ENCODE measurements around the gene WHRN. TPM values are rescaled to one million over a fixed set of nuclear protein-coding genes. Genes with fewer than 3 reads are reported as not detected.

WHRN gene
- total RNA-seq, 2 donors from 2014 or later = 2.5 to 2.6 TPM

DNA sequence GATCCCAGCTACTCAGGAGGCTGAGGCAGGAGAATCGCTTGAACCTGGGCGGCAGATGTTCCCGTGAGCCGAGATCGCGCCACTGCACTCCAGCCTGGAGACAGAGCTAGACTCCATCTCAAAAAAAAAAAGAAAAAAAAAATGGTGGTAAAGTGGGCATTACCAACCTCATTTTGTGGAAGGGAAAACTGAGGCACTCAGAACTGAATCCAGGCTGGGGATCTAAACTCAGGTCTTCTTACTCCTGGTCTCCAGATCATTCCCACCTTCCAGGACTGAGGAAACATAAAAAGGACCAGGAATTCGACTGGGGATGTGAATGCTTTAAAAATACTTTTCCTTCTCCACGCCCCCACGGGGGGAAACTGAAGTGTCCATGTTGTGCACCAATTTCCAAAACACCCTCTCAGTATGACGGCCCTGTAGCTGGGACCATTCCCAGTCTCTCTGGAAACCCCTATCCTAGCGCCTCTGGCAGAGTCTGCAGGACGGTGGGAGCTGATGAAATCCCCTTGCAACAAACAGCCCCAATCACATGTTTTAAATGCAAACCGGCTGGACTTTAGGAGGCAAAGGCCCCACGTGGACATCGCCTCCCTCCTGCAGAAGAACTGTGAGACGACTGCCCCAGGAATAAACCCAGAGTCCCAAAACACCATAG lies 108.6 kb downstream of the WHRN start:
- DNase-seq (ENCODE audit: low spot score) = no peak
- intact Hi-C loops (cut with DNase I) = no loop called here

DNA sequence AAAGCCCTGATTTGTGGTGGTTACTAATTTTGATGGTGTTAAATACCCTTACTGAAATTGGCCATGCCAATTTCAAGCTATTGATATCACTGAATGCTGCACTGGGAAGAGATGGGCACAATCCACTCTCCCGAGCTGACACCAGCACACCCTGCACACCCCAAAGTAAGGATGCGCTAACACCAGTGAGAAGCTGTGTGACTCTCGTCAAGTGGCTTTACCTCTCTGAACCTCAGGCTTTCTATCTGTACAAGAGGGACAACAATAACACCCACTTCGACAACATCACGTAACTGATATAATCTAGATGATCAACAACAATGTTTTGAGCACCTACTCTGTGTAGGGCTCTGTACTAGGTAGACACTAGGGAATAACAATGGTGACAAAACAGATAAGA lies 109.5 kb downstream of the WHRN start:
- intact Hi-C loops (cut with DNase I) = no loop called here
- no peak for DNase-seq (ENCODE audit: low spot score)

DNA sequence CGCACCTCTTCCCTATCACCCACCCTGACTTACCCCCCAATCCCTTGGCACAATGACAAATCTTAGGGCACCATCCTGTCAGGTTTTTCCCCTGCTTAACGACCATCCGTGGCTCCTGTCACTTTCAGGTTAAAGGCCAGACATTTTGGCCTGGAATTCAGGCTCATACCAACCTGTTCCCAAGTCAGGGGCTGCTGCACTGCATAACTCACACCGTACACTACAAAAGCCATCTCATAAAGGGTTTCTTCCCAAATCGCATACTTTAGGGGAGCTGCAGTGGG lies 110.0 kb downstream of the WHRN start:
- no peak for DNase-seq (ENCODE audit: low spot score)

DNA sequence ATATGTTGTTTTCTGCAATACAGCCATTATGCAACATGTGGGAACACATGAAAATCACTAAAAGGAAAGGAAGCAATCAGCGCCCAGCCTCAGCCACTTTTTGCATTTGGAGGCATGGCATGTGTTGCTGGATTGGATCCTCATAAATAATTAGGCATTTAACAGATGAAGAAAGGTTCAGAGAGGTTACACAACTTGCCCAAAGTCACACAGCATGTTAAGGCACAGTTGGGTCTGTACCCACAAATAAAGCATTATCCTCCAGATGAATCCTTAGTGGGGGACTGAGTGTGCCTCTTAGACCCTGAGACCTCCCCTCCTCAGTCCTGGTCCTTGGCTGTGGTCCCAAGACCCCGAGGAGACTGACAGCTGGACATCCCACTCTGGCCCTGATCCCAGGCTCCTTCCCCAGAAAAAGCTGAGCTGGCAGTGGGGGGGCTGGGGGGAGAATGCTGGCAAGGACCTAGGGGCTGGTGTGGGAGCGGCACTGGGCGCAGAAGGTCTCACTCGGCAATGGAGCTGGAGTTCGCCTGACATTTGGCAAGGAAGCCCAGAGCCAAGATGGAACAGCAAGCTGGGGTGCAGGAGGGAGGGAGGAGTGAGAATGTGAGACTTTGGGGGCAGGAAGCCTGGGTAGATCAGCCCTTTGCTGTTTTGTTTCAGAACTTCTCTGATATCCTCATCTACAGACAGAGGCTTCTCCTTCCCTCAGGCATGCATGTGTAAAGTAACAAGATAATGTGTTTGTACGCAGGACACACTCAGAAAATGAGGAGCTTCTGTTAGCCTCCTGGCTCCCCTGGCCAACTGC lies 110.5 kb downstream of the WHRN start:
- no peak for DNase-seq (ENCODE audit: low spot score)

More for the DNA sequence above, 110.0 kb downstream of the WHRN start:
- intact Hi-C loops (cut with DNase I) = no loop called here

DNA sequence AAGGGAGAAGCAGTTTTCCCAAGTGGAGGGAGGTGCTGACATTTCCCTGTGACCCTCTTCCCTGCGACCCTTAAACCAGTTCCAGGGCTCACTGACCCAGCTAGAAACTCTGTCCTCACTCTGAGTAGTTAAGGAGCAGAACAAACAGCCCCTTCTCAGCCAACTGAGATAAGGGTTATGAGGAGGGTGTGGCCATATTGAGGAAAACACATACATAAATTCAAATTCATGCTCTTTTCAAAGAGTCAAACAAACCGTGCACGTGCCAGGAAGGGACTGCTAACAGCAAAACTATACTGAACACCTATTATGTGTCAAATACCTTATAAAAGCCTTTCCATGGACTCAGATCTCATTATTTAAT lies 112.5 kb downstream of the WHRN start:
- DNase-seq (ENCODE audit: low spot score) = no peak
- intact Hi-C loops (cut with DNase I) = no loop called here

More for the DNA sequence above, 110.5 kb downstream of the WHRN start:
- intact Hi-C loops (cut with DNase I) = no loop called here

DNA sequence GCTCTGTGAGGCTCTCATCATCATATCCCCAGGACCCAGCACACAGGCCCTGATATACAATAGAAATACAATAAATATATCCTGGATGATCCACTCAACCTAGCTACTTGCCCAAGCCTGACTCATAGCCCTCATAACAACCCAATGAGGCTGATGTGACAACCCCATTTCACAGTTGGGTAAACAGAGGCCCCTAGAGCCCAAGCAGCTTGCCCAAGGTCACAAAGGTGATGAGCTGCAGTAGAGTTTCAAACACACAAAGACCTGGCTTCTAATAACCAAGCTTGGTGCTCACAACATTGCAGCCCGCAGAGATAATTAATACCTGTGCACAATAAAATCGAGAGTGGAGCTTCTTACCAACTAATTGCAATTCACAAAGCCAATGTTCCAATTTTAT lies 114.3 kb downstream of the WHRN start:
- intact Hi-C loops (cut with DNase I) = no loop called here
- DNase-seq (ENCODE audit: low spot score) = no peak

DNA sequence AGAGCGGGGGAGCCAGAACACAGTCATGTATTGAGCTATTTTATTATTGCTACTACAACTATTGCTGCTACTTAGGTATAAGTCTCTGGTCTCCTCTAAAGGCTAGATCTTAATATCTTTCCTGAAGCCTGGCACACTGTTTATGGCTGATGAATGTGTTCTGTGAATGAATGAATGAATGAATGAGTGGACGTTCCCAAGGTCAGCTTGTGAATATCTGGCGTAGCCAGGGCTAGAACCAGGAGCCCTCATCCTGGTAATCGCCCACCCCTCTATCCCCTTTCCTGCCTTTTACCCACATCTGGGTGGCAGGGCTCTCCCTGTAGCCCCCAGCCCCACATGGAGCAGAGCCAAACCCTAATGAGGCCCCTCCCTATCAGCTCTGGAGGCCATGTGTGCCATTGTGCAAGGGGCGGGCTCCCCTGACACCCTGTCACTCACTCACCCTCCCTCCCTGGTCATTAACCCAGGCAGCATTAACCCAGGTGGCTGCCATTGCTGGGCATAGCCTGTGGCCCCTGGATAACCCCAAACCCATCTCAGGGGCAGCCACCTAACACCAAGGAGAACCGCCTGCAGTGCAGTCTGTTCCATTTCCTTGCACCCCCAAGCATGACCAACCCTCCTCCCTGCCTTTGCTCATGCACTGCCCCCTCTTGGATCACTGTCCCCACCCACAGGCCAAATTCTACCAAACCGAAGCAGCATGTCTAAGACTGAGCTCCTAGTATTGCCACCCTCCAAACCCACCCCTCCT lies 115.5 kb downstream of the WHRN start:
- intact Hi-C loops (cut with DNase I) = no loop called here
- no peak for DNase-seq (ENCODE audit: low spot score)

DNA sequence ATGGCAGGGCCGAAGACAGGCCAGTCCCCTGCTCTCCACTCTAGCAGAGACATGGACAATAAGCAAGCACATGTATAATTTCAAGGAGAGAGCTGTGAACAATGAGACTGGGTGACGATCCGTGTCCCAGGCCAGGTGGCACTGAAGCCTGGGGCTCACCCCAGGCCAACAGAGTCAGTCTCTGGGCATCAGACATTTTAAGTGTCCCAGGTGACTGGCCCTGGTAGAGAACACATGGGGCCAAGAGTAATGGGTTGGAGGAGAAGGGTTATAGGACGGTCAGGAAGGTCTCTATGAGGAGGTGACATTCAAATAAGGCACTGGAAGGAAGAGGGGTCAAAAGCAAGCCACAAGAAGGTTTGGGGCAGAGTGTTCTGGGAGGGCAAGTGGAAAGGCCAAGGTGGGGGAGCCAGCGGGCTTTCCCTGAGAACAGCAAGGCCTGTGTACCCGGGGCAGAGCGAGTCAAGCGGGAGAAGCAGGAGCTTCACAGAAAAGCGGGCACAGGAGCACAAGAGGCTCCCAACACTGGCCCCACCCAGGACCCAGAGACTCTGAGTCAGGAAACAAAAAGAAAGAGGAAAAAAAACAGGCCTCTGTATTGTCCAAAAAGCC lies 116.4 kb downstream of the WHRN start:
- DNase-seq (ENCODE audit: low spot score) = no peak
- intact Hi-C loops (cut with DNase I) = no loop called here

DNA sequence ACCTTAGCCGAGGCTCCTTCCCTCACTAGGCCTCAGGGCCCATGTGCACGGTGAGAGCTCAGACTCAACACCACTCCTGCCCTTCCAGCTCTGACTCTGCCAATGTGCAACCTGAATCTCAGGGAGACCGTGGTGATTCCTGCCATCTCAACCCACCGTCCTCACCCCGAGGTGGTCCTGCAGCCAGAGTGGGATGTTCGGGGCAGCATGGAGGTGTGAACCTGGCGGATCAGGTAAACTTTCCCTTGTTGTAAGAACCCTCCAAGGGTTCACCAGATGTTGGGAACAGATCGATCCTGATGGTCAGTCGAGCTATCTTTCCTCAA lies 117.0 kb downstream of the WHRN start:
- no peak for DNase-seq (ENCODE audit: low spot score)
- intact Hi-C loops (cut with DNase I) = no loop called here

DNA sequence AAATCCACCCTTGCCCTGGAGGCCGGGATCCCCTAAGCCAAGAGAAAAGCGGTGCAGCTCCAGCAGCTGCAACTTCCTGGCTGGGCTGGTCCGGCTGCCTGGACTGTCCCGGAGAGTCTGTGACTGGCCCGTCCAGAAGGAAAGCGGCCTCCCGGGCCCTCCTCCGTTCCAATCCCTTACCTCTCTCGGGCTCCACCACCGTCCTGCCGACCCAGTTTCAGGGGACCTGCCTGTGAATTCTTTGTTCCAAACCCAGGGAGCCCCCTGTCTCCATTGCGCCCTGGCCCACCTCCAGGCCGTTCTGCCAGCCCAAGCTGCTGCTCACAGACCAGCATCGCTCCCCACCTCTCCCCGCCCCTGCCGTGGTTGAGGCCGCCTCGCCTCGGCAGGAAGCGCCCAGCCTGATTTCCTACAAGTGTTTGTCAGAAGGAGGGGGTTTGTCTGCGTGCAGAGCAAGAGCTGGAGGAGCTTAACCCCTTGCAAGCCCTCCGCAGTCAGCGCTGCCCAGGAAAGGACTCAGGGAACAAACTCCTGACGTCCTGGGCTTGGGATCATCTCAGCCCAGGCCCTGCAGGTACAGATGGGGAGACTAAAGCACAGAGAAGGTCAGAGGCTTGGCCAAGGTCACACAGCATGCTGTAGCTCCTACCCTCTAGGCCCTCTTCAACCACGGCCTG lies 117.5 kb downstream of the WHRN start, which contains the start of gene AKNA:
AKNA (minus strand) TSS at position 303 of the 677 bp plus-strand sequence. CDS start 6,649 bp downstream, outside the sequence.
- peak; percentile 94 for DNase-seq (ENCODE audit: low spot score)
- intact Hi-C loops (cut with DNase I) = no loop called here

DNA sequence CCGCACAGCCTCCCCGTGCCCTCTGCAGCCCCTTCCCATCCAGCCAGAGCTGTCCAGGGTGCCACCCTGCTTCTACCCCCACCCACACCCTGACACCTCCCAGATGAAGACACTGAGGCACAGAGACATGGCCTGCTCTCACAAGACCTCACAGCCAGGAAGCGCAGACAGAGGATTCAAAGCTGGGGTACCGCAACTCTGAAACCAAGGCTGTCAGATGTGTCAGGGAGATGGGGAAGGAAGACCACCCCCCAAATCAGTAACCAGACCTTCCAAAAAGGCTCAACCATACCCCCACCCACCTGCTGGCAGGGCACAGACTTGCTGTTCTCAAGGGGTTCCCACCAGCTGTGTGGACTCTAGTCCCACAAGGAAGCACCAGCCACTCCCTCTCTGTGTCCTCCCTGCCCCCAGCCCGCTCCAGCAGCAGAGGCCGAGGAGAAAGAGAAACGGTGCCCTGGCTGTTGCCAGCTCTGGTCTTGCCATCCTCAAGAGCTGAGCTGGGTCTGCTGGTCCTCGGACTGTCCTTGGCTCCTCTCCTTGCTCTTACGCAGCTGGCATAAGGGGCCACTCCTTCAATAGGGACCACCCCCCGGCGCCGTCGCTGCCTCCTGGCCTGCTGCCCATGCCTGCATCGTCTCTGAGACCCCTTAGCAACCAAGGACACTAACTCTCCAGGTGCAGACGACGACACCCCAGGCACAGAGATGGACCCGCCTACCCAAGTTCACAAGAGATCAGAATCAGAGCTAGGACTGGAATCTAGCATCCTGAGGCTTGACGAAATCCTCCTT lies 118.2 kb downstream of the WHRN start:
- DNase-seq (ENCODE audit: low spot score) = peak; percentile 88
- intact Hi-C loops (cut with DNase I) = no loop called here

DNA sequence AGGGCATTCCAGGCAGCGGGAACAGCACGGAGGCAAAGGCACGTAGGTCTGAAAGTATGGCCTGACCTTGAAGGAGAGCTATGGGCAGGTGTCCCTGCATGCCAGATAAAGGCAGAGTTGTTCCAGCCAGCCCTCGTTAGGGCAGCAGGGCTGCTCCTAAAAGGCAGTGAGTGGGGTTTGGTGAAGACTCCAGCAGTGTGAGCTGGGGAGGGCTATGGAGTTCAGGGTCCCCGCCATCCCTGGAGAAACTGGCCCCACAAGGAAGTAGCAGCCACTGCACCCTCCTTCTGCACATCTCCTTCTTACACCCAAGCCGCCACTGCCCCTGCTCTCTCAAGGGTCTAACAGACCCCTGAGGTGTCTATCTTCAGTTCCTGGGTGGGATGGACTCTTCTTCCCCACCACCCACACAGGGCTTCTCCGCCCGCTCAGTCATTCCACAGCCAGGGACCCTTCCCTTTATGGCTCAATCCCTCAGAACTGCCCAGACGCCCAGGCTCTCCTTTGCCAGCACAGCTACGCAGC lies 118.8 kb downstream of the WHRN start:
- intact Hi-C loops (cut with DNase I) = no loop called here
- peak; percentile 69 for DNase-seq (ENCODE audit: low spot score)

DNA sequence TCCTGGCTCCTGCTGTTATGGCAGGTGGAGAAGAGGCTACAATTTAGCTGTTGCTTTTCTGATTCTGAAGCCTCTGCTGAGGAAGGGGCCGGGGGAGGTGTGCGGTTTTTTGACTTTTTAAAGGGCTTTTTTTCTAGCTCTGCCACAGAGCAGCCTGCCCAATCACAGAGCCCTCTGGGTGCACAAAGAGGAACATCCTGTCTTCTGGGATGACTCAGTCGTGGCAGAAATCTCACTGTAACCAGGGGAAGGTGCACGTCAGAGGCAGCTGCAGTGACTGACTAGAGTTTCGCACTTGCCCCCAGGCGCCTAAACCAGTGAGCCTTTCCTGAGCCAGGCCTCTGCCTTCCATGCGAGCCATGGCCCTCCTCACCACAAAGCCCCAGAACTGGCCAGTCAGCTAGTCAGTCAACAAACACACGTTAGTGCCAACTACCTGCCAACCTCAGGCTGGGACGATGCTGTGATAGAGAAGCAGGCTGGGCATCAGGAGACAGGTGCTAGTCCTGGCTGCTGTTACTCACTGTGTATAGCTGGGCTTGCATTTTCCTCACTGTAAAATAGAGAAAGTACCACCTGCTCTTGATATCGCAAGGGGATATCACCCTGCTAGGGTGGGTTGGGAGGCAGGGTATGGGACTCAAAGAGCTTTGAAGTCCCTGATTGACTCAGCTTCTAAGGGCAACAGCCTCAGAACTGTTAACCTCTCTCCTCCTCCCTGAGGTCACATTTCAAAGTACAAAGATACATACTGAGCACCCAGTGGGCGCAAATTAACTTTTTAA lies 119.7 kb downstream of the WHRN start:
- intact Hi-C loops (cut with DNase I) = no loop called here
- peak; percentile 94 for DNase-seq (ENCODE audit: low spot score)

DNA sequence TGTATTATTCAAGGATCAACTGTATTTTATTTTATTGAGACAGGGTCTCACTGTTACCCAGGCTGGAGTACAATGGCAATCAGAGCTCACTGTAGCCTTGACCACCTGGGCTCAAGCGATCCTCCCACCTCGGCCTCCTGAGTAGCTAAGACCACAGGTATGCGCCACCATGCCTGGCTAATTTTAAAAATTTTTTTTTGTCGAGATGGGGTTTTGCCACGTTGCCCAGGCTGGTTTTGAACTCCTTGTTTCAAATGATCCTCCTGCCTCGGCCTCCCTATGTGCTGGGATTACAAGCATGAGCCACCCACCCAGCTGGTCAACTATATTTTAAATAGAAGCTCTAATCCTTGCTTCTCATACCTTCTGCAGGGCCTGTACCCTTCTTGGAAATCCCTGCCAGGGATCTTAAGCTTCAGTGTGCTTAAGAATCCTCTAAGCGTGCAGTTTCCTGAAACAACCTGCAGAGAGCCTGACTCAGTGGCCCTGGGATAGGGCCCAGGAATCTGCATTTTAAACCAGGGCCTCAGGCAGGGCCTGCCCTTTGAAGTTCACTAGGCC lies 120.4 kb downstream of the WHRN start:
- intact Hi-C loops (cut with DNase I) = loop anchor here in 1 of 2 donors (5.0 kb wide), 1 partner anchor 38 kb away; no protein-coding TSS in a partner anchor
- no peak for DNase-seq (ENCODE audit: low spot score)

DNA sequence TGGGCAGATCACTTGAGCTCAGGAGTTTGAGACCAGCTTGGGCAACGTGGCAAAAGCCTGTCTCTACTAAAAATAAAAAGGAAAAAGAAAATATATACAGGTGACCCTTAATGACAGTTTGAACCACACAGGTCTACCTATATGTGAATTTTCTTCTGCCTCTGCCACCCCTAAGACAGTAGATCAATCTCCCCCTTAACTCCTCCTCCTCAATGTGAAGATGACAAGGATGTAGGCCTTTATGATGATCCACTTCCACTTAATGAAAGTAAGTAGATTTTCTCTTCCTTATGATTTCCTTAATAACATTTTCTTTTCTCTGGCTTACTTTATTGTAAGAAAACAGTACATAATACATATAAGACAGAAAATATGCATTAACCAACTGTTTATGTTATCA lies 120.9 kb downstream of the WHRN start:
- no peak for DNase-seq (ENCODE audit: low spot score)
- intact Hi-C loops (cut with DNase I) = loop anchor here in 1 of 2 donors (5.0 kb wide), 1 partner anchor 37 kb away; no protein-coding TSS in a partner anchor

DNA sequence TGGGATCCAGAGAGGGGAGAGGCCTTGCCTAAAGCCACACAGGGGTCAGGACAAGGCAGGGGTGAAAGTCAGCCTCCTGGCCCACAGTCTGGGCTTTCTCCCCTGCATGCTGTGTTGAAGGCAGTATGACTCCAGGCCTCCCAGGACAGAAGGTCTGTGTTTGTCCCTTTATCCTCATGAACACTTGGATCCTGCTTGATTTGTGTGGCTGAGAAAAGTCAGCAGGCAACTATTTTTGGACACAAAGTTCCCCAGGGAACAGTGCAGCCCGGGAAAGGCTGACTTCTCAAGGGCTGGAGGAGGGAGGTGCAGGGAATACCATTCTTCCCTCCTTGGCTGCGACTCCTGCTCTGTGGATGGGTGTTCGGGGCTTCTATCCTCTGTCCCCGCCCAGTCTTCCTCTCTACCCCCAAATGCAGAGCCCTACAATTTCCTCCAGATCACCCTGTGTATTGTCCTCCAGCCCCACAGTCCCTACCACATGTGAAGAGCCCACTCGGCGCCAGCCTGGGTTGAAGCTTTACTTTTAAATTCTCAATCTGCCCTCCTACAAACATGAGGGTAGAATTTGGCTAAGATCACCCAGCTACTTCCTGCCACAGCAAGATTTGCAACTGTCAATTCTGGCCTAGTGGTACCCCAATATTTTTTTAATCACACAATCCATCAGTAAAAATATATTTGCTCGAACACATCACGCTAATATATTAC lies 121.6 kb downstream of the WHRN start:
- DNase-seq (ENCODE audit: low spot score) = no peak
- intact Hi-C loops (cut with DNase I) = loop anchor here in 1 of 2 donors (5.0 kb wide), 1 partner anchor 36 kb away; no protein-coding TSS in a partner anchor

All from posterior vena cava (tissue), 2 donors.